ENCODE results near the gene ARTN. TPM values are rescaled to one million over a fixed set of nuclear protein-coding genes. Genes with fewer than 3 reads are reported as not detected.

Gene ARTN
- total and polyA plus RNA-seq, 9 donors, result 0.72 to 1.3 (median 0.86) TPM; not detected in 1

DNA sequence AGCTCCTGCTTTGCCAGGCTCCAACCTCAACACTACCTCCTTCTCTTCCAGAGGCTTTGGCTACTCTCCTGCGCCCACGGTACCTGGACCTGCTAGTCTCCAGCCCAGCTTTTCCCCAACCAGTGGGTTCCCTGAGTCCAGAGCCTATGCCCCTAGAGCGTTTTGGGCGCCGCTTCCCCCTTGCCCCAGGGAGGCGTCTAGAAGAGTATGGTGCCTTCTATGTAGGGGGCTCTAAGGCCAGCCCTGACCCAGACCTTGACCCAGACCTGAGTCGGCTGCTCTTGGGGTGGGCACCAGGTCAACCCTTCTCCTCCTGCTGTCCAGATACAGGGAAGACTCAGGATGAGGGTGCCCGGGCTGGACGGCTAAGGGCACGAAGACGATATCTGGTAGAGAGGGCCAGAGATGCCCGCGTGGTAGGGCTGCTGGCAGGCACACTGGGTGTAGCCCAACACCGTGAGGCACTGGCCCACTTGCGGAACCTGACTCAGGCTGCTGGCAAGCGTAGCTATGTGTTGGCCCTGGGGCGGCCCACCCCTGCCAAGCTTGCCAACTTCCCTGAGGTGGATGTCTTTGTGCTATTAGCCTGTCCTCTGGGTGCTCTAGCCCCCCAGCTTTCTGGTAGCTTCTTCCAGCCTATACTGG, 37.9 kb downstream of the ARTN start:
- H3K27me3 ChIP-seq, result no peaks in the 10 kb centered on the region
- no peaks in the 10 kb centered on the region for H3K9me3 ChIP-seq
- intact Hi-C loops (cut with DNase I), result no loop called here
- H3K4me3 ChIP-seq, result no peak overlapping the region
- no peak overlapping the region for H3K27ac ChIP-seq
- 91 to 95% (median 93%) methylated on average over 17 of the region's 17 CpGs for WGBS, 3 donors
- H3K4me1 ChIP-seq (ENCODE audit: insufficient read depth), result peaks cover 13% of the 10 kb centered on the region
- no peak for DNase-seq
- no peaks in the 10 kb centered on the region for H3K36me3 ChIP-seq
- TF ChIP-seq POLR2A (IDR thresholded peaks at IDR 0.05) (no peak), EP300 (IDR thresholded peaks at IDR 0.05) (no peak)
- TF ChIP-seq, protein P1, sequence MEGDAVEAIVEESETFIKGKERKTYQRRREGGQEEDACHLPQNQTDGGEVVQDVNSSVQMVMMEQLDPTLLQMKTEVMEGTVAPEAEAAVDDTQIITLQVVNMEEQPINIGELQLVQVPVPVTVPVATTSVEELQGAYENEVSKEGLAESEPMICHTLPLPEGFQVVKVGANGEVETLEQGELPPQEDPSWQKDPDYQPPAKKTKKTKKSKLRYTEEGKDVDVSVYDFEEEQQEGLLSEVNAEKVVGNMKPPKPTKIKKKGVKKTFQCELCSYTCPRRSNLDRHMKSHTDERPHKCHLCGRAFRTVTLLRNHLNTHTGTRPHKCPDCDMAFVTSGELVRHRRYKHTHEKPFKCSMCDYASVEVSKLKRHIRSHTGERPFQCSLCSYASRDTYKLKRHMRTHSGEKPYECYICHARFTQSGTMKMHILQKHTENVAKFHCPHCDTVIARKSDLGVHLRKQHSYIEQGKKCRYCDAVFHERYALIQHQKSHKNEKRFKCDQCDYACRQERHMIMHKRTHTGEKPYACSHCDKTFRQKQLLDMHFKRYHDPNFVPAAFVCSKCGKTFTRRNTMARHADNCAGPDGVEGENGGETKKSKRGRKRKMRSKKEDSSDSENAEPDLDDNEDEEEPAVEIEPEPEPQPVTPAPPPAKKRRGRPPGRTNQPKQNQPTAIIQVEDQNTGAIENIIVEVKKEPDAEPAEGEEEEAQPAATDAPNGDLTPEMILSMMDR (IDR thresholded peaks at IDR 0.05), result no peak

DNA sequence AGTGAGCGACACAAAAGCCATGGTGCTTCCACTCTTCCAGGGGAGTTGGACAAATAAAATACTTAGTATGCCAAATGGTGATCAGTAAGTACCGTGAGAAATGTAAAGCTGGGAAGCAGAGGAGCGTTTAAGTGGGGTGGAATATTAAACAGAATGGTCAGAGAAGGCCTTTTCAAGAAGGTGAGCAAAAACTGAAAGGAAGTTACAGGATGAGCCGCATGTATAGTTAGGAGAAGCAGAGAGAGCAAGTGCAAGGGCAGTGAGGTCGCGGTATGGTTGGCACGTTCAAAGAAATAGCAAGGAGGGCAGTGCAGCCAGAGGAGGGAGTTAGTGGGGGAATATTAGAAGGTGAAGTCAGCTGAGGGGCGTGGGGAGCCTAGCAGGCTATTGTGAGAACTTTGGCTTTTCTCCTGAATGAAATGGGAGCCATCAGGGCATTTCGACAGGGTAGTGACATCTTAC, 40.4 kb downstream of the ARTN start:
- 36 to 44% (median 41%) methylated on average over 9 of the region's 9 CpGs for WGBS, 3 donors
- Histone ChIP-seq H3K27me3 (no peaks in the 10 kb centered on the region), H3K4me1 (ENCODE audit: insufficient read depth) (peaks cover 20% of the 10 kb centered on the region), H3K4me3 (peak overlapping the region; percentile 92), H3K27ac (peak overlapping the region; percentile 43 to 78), H3K36me3 (no peaks in the 10 kb centered on the region), H3K9me3 (no peaks in the 10 kb centered on the region)
- DNase-seq, result no peak
- intact Hi-C loops (cut with DNase I), result no loop called here
- no peak for TF ChIP-seq EP300 (IDR thresholded peaks at IDR 0.05)
- TF ChIP-seq POLR2A (IDR thresholded peaks at IDR 0.05), result no peak
- TF ChIP-seq, protein P1 (IDR thresholded peaks at IDR 0.05), result no peak

DNA sequence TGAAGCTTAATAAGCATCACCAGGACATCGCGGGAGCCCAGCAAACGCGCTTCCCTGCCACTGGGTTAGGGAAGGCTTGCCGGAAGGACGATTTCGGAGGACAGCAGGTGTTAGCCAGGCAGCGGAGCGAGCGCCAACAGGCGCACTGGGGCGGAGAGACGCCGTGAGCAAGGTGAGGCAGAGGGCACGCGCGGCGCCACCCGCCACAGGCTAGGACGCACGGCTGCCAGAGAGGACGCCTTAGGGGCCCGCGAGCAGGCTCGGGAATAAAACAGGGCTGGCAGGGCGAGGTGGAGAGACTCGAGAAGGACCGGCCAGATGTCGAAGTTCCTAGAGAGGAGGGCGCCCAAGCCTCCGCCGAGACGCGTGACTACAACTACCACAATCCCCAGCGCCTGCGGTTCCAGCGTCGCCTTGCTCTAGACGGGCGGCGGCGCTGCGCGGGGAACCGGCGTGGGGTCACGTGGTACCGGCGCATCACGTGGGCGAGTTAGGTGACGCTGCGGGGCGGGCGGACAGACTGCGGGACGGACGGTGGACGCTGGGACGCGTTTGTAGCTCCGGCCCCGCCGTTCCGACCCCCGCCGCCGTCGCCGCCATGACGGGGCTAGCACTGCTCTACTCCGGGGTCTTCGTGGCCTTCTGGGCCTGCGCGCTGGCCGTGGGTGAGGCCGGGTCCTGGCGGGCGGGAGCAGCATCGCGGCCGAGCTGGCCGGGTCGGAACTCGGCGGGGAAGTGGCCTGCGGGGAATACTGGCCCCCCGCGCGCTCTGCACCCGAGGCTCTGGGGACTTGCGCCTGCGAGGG, 41.0 kb downstream of the ARTN start, which contains the start of gene ATP6V0B:
Gene ATP6V0B, plus strand, starts transcription at position 518 of the 806 bp plus-strand sequence. Its CDS starts 81 bp downstream, at position 599.
- Histone ChIP-seq H3K4me1 (ENCODE audit: insufficient read depth) (peaks cover 20% of the 10 kb centered on the region), H3K27me3 (no peaks in the 10 kb centered on the region), H3K27ac (peak within 1 kb of the TSS; percentile 43 to 78), H3K4me3 (peak within 1 kb of the TSS; percentile 92), H3K9me3 (no peaks in the 10 kb centered on the region), H3K36me3 (no peaks in the 10 kb centered on the region)
- peak; percentile 92 to 96 (median 94) for DNase-seq
- intact Hi-C loops (cut with DNase I), result no loop called here
- 0 to 1% (median 0%) methylated on average over 73 to 93 of the region's 93 CpGs for WGBS, 3 donors
- no peak for TF ChIP-seq EP300 (IDR thresholded peaks at IDR 0.05)
- peak; percentile 92 for TF ChIP-seq POLR2A (IDR thresholded peaks at IDR 0.05)
- TF ChIP-seq, protein P1 (IDR thresholded peaks at IDR 0.05), result peak in 1 of 3 donors; percentile 68

DNA sequence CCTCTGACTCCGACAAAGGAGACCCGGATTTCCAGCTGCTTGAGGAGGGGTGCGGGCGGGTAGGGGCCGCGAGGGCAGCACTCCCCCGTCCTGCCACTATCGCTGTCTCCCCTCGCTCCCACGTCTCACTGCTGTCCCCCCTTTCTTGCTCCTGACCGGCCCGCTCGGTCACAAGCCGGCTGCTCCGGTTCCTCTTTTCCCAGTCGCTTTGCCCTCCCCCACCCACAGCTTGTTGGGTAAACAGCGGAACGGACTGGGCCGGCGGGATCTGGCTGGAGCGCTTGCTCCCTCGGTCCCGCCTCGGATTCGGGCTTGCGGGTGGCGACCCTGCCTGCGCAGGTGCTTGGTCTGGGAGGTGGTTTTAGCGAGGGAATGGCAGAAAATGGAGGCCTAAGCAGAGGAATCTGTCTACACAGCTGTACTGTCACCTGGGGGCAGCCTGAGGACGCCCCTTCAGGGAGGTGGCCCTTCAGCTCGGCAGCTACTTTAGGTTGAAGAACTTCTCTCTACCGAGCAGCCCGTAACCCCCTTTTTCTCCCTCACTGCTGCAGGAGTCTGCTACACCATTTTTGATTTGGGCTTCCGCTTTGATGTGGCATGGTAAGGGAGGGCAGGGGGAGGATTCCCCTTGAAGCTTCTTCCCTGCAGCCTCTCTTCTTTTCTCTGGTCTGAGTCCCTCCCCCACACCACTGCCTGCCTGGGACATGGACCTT, 41.8 kb downstream of the ARTN start:
- intact Hi-C loops (cut with DNase I), result no loop called here
- peak overlapping the region; percentile 92 for H3K4me3 ChIP-seq
- H3K27me3 ChIP-seq, result no peaks in the 10 kb centered on the region
- DNase-seq, result peak in 4 of 5 donors; percentile 45 to 66 (median 55)
- H3K27ac ChIP-seq, result peak overlapping the region; percentile 43 to 78
- H3K36me3 ChIP-seq, result no peaks in the 10 kb centered on the region
- no peaks in the 10 kb centered on the region for H3K9me3 ChIP-seq
- H3K4me1 ChIP-seq (ENCODE audit: insufficient read depth), result peaks cover 22% of the 10 kb centered on the region
- TF ChIP-seq, protein P1 (IDR thresholded peaks at IDR 0.05), result no peak
- TF ChIP-seq POLR2A (IDR thresholded peaks at IDR 0.05), result no peak
- TF ChIP-seq EP300 (IDR thresholded peaks at IDR 0.05), result no peak
- WGBS, 3 donors, result 1 to 2% (median 2%) methylated on average over 33 to 34 of the region's 34 CpGs

Data from ovary (tissue), 9 donors.